ENCODE measurements around the gene MCOLN2.

DNA sequence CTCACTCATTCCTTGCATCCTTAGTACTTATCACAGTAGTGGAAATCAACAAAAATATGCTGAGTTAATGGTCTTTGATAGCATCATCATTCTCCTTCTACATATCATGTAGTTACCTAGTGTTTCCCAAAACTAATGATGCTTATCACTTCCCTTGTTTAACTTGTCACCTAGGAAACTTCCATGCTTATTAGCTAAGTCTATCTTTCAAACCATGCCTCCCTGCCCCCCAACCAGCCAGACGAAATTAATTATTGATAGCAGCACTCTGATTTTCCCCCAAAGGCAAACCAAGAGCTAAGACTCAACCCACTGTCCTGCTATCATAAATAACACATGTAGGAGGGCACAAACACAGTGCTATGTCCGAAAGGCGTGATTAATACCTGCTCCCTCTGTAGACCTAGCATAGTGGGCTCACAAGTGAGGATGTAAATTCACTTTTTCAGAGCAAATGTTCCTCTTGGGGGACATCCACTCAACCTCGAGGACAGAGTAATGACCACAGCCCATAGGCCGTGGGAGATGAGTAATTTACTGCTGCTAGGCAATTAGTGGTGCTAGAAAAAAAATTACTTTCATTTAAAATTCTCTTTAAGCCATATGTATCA is 78.1 kb downstream of the MCOLN2 start:
- TF ChIP-seq, protein P1, sequence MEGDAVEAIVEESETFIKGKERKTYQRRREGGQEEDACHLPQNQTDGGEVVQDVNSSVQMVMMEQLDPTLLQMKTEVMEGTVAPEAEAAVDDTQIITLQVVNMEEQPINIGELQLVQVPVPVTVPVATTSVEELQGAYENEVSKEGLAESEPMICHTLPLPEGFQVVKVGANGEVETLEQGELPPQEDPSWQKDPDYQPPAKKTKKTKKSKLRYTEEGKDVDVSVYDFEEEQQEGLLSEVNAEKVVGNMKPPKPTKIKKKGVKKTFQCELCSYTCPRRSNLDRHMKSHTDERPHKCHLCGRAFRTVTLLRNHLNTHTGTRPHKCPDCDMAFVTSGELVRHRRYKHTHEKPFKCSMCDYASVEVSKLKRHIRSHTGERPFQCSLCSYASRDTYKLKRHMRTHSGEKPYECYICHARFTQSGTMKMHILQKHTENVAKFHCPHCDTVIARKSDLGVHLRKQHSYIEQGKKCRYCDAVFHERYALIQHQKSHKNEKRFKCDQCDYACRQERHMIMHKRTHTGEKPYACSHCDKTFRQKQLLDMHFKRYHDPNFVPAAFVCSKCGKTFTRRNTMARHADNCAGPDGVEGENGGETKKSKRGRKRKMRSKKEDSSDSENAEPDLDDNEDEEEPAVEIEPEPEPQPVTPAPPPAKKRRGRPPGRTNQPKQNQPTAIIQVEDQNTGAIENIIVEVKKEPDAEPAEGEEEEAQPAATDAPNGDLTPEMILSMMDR (IDR thresholded peaks at IDR 0.05), result no peak
- TF ChIP-seq POLR2A (IDR thresholded peaks at IDR 0.05), result no peak
